ENCODE measurements around the gene ZFP36L1.

Gene ZFP36L1, protein sequence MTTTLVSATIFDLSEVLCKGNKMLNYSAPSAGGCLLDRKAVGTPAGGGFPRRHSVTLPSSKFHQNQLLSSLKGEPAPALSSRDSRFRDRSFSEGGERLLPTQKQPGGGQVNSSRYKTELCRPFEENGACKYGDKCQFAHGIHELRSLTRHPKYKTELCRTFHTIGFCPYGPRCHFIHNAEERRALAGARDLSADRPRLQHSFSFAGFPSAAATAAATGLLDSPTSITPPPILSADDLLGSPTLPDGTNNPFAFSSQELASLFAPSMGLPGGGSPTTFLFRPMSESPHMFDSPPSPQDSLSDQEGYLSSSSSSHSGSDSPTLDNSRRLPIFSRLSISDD

GRCh38 chr14:68792979-68793733 lies at the start of gene ZFP36L1:
Gene ZFP36L1 (minus strand): TSS chr14:68793067. CDS start chr14:68792938, 129 bp downstream.
- H3K9me3 ChIP-seq (ENCODE audit: control insufficient read depth in 2 of 2, low read length in 2 of 2): no peaks in the 10 kb centered on the region
- H3K4me1 ChIP-seq (ENCODE audit: control insufficient read depth in 2 of 2, insufficient read depth in 2 of 2, low read length in 2 of 2): peaks cover 22% of the 10 kb centered on the region in 2 donors
- H3K27me3 ChIP-seq (ENCODE audit: control insufficient read depth in 2 of 2, insufficient read depth in 2 of 2, low read length in 2 of 2): no peaks in the 10 kb centered on the region
- peak within 1 kb of the TSS; percentile 91 to 100 for H3K4me3 ChIP-seq (ENCODE audit: low read length in 2 of 2)
- H3K9ac ChIP-seq (ENCODE audit: low read depth in 1 of 2, low read length in 2 of 2): peak within 1 kb of the TSS; percentile 98 to 99
- peak within 1 kb of the TSS; percentile 100 for H3K27ac ChIP-seq (ENCODE audit: low read depth in 2 of 2, low read length in 2 of 2)
- H3K36me3 ChIP-seq (ENCODE audit: control insufficient read depth in 2 of 2, insufficient read depth in 2 of 2, low read length in 2 of 2): peaks cover 24 to 25% of the 10 kb centered on the region in 2 donors

DNA sequence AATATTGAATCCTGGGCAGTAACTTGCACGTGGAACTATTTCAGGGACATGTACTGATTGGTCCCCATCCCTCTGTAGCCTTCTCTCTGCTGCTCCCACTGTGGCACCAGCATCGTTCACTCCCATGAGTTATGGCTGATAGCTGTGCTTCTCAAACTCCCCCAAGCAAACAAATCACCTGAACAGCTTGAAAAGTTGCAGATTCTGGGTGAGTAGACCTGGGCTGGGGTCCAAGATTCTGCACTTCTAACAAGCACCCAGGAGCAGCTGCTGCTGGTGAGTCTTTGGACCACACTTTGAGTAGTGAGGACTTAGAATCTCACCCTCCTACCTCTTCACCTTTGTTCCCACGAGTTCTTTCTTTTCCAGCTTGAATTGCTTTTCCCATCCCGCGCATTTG lies 49.4 kb upstream of the ZFP36L1 start:
- Histone ChIP-seq H3K4me3 (ENCODE audit: low read length in 2 of 2) (no peak overlapping the region), H3K36me3 (ENCODE audit: control insufficient read depth in 2 of 2, insufficient read depth in 2 of 2, low read length in 2 of 2) (no peaks in the 10 kb centered on the region), H3K27me3 (ENCODE audit: control insufficient read depth in 2 of 2, insufficient read depth in 2 of 2, low read length in 2 of 2) (no peaks in the 10 kb centered on the region), H3K27ac (ENCODE audit: low read depth in 2 of 2, low read length in 2 of 2) (no peak overlapping the region), H3K9ac (ENCODE audit: low read depth in 1 of 2, low read length in 2 of 2) (no peak overlapping the region), H3K9me3 (ENCODE audit: control insufficient read depth in 2 of 2, low read length in 2 of 2) (no peaks in the 10 kb centered on the region), H3K4me1 (ENCODE audit: control insufficient read depth in 2 of 2, insufficient read depth in 2 of 2, low read length in 2 of 2) (peaks cover 0 to 5% of the 10 kb centered on the region in 2 donors)

GRCh38 chr14:68841016-68841809 lies 48.3 kb upstream of the ZFP36L1 start:
- Histone ChIP-seq H3K27me3 (ENCODE audit: control insufficient read depth in 2 of 2, insufficient read depth in 2 of 2, low read length in 2 of 2) (no peaks in the 10 kb centered on the region), H3K36me3 (ENCODE audit: control insufficient read depth in 2 of 2, insufficient read depth in 2 of 2, low read length in 2 of 2) (no peaks in the 10 kb centered on the region), H3K4me1 (ENCODE audit: control insufficient read depth in 2 of 2, insufficient read depth in 2 of 2, low read length in 2 of 2) (peaks cover 0 to 5% of the 10 kb centered on the region in 2 donors), H3K27ac (ENCODE audit: low read depth in 2 of 2, low read length in 2 of 2) (no peak overlapping the region), H3K4me3 (ENCODE audit: low read length in 2 of 2) (no peak overlapping the region), H3K9ac (ENCODE audit: low read depth in 1 of 2, low read length in 2 of 2) (no peak overlapping the region), H3K9me3 (ENCODE audit: control insufficient read depth in 2 of 2, low read length in 2 of 2) (no peaks in the 10 kb centered on the region)

- Histone ChIP-seq H3K4me1 (ENCODE audit: control insufficient read depth in 2 of 2, insufficient read depth in 2 of 2, low read length in 2 of 2) (peaks cover 0 to 5% of the 10 kb centered on the region in 2 donors), H3K36me3 (ENCODE audit: control insufficient read depth in 2 of 2, insufficient read depth in 2 of 2, low read length in 2 of 2) (no peaks in the 10 kb centered on the region), H3K4me3 (ENCODE audit: low read length in 2 of 2) (no peak overlapping the region), H3K9ac (ENCODE audit: low read depth in 1 of 2, low read length in 2 of 2) (no peak overlapping the region), H3K9me3 (ENCODE audit: control insufficient read depth in 2 of 2, low read length in 2 of 2) (no peaks in the 10 kb centered on the region), H3K27ac (ENCODE audit: low read depth in 2 of 2, low read length in 2 of 2) (no peak overlapping the region), H3K27me3 (ENCODE audit: control insufficient read depth in 2 of 2, insufficient read depth in 2 of 2, low read length in 2 of 2) (no peaks in the 10 kb centered on the region)
Observed at GRCh38 chr14:68840454-68840853, 47.6 kb upstream of the ZFP36L1 start.

- H3K27ac ChIP-seq (ENCODE audit: low read depth in 2 of 2, low read length in 2 of 2): no peak overlapping the region
- H3K9ac ChIP-seq (ENCODE audit: low read depth in 1 of 2, low read length in 2 of 2): no peak overlapping the region
- no peaks in the 10 kb centered on the region for H3K9me3 ChIP-seq (ENCODE audit: control insufficient read depth in 2 of 2, low read length in 2 of 2)
- H3K4me1 ChIP-seq (ENCODE audit: control insufficient read depth in 2 of 2, insufficient read depth in 2 of 2, low read length in 2 of 2): no peaks in the 10 kb centered on the region
- H3K27me3 ChIP-seq (ENCODE audit: control insufficient read depth in 2 of 2, insufficient read depth in 2 of 2, low read length in 2 of 2): no peaks in the 10 kb centered on the region
- no peaks in the 10 kb centered on the region for H3K36me3 ChIP-seq (ENCODE audit: control insufficient read depth in 2 of 2, insufficient read depth in 2 of 2, low read length in 2 of 2)
- H3K4me3 ChIP-seq (ENCODE audit: low read length in 2 of 2): no peak overlapping the region
Observed at GRCh38 chr14:68836082-68836481, 43.2 kb upstream of the ZFP36L1 start.

DNA sequence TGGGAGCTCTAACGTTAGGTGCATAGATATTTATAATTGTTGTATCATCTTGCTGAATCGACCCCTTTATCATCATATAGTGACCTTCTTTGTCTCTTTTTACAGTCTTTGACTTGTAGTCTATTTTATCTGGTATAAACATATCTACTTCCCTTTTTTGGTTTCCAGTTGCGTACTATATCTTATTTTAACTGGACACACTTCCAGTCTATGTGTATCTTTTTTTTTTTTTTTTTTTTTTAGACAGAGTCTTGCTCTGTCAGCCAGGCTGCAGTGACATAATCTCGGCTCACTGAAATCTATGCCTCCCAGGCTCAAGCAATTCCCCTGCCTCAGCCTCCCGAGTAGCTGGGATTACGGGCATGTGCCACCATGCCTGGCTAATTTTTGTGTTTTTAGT lies 41.9 kb upstream of the ZFP36L1 start:
- Histone ChIP-seq H3K4me3 (ENCODE audit: low read length in 2 of 2) (no peak overlapping the region), H3K27me3 (ENCODE audit: control insufficient read depth in 2 of 2, insufficient read depth in 2 of 2, low read length in 2 of 2) (no peaks in the 10 kb centered on the region), H3K4me1 (ENCODE audit: control insufficient read depth in 2 of 2, insufficient read depth in 2 of 2, low read length in 2 of 2) (no peaks in the 10 kb centered on the region), H3K27ac (ENCODE audit: low read depth in 2 of 2, low read length in 2 of 2) (no peak overlapping the region), H3K9me3 (ENCODE audit: control insufficient read depth in 2 of 2, low read length in 2 of 2) (no peaks in the 10 kb centered on the region), H3K9ac (ENCODE audit: low read depth in 1 of 2, low read length in 2 of 2) (no peak overlapping the region), H3K36me3 (ENCODE audit: control insufficient read depth in 2 of 2, insufficient read depth in 2 of 2, low read length in 2 of 2) (no peaks in the 10 kb centered on the region)

DNA sequence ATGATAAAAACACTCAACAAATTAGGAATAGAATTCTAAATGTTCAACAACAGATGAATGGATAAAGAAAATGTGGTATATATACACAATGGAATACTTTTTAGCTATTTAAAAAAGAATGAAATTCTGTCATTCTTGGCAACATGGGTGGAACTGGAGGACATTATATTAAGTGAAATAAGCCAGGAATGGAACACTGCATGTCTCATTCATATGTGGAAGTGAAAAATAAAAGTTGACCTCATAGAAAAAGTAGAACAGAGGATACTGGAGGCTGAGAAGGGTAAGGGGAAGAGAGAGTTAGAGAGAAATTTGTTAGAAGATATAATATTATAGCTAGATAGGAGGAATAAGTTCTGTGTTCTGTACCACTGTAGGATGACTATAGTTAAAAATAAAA lies 35.8 kb upstream of the ZFP36L1 start:
- Histone ChIP-seq H3K4me3 (ENCODE audit: low read length in 2 of 2) (no peak overlapping the region), H3K27me3 (ENCODE audit: control insufficient read depth in 2 of 2, insufficient read depth in 2 of 2, low read length in 2 of 2) (no peaks in the 10 kb centered on the region), H3K4me1 (ENCODE audit: control insufficient read depth in 2 of 2, insufficient read depth in 2 of 2, low read length in 2 of 2) (peaks cover 2 to 3% of the 10 kb centered on the region in 2 donors), H3K9me3 (ENCODE audit: control insufficient read depth in 2 of 2, low read length in 2 of 2) (no peaks in the 10 kb centered on the region), H3K36me3 (ENCODE audit: control insufficient read depth in 2 of 2, insufficient read depth in 2 of 2, low read length in 2 of 2) (no peaks in the 10 kb centered on the region), H3K27ac (ENCODE audit: low read depth in 2 of 2, low read length in 2 of 2) (no peak overlapping the region), H3K9ac (ENCODE audit: low read depth in 1 of 2, low read length in 2 of 2) (no peak overlapping the region)

- H3K27ac ChIP-seq (ENCODE audit: low read depth in 2 of 2, low read length in 2 of 2): no peak overlapping the region
- no peaks in the 10 kb centered on the region for H3K27me3 ChIP-seq (ENCODE audit: control insufficient read depth in 2 of 2, insufficient read depth in 2 of 2, low read length in 2 of 2)
- H3K9me3 ChIP-seq (ENCODE audit: control insufficient read depth in 2 of 2, low read length in 2 of 2): no peaks in the 10 kb centered on the region
- no peak overlapping the region for H3K4me3 ChIP-seq (ENCODE audit: low read length in 2 of 2)
- no peaks in the 10 kb centered on the region for H3K36me3 ChIP-seq (ENCODE audit: control insufficient read depth in 2 of 2, insufficient read depth in 2 of 2, low read length in 2 of 2)
- no peak overlapping the region for H3K9ac ChIP-seq (ENCODE audit: low read depth in 1 of 2, low read length in 2 of 2)
- peaks cover 2 to 3% of the 10 kb centered on the region in 2 donors for H3K4me1 ChIP-seq (ENCODE audit: control insufficient read depth in 2 of 2, insufficient read depth in 2 of 2, low read length in 2 of 2)
Observed at GRCh38 chr14:68825729-68826128, 32.9 kb upstream of the ZFP36L1 start.

DNA sequence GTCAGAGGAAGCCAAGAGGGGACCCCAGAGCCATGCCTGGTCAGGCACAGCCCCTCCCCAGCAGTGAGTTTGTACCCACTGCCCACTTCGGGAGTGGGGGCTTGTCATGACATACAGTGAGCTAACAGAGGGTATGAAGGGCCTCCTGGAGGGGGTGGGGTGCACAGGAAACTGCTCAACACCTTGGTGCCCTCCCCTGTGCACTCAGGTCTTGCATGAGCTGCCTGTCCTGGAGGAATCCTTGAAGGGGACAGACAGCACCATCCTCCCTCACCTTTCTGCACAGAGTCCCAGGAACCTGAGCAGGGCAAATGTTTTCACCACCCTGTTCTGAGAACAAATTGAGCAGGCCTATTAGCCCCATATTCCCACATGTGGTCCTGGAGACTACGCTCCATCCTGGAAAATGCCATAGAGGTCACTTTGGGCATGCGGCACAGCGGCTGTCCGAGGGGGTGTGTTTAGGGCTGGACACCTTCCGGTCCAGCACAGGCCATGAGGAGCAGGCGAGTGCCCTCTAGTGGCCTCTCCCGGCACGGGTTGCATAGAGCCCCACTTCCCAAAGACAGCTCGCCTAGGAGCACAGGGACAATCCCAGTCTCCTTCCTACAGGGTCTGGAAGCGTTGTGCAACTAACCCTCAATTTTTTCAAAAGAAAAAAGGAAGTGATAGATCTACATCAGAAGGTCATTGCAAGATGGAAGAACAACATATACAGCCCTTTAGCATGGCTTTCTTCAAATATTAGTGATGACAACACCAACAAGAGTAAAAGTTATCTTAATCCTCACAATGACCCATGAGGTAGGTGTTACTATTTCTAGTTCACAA lies 31.9 kb upstream of the ZFP36L1 start:
- H3K9ac ChIP-seq (ENCODE audit: low read depth in 1 of 2, low read length in 2 of 2): no peak overlapping the region
- H3K4me3 ChIP-seq (ENCODE audit: low read length in 2 of 2): peak overlapping the region in 1 of 2 donors; percentile 53
- no peaks in the 10 kb centered on the region for H3K27me3 ChIP-seq (ENCODE audit: control insufficient read depth in 2 of 2, insufficient read depth in 2 of 2, low read length in 2 of 2)
- H3K9me3 ChIP-seq (ENCODE audit: control insufficient read depth in 2 of 2, low read length in 2 of 2): no peaks in the 10 kb centered on the region
- no peaks in the 10 kb centered on the region for H3K36me3 ChIP-seq (ENCODE audit: control insufficient read depth in 2 of 2, insufficient read depth in 2 of 2, low read length in 2 of 2)
- H3K27ac ChIP-seq (ENCODE audit: low read depth in 2 of 2, low read length in 2 of 2): no peak overlapping the region
- H3K4me1 ChIP-seq (ENCODE audit: control insufficient read depth in 2 of 2, insufficient read depth in 2 of 2, low read length in 2 of 2): peaks cover 6 to 7% of the 10 kb centered on the region in 2 donors

Measured in mucosa of rectum (tissue), 2 donors.